Activated CD8-positive, alpha-beta memory T cell treated with anti-CD3 and anti-CD28 coated beads for 36 hours (primary cell): ENCODE results near the gene SLAMF1. TPM values are rescaled to one million over a fixed set of nuclear protein-coding genes. Genes with fewer than 3 reads are reported as not detected.
"Not testable (repeated sequence)": the region's sequence is repeated elsewhere in the genome, so short reads cannot be mapped to it uniquely, and the experiment has no call there.

Experiments used
- CTCF ChIA-PET: fragments of 350-600 bp; sonication (Branson Sonifier 250); formaldehyde crosslinking; loops from one replicate; lab custom pipeline; 2021; ENCODE audit warnings: antibody characterized with exemption; lab: Charles Lee
- POLR2A ChIA-PET: fragments of 350-600 bp; sonication (Branson Sonifier 250); formaldehyde crosslinking; loops from one replicate; lab custom pipeline; 2021; ENCODE audit warnings: antibody characterized with exemption; lab: Charles Lee
- total RNA-seq, 2 experiments: library from RNA; stranded (reverse); gene quantifications; one replicate each; pipeline ENCODE4 v1.2.3, GENCODE V29; 2021

Gene SLAMF1
- total RNA-seq, 2 experiments from 2014 or later = 102 to 105 TPM

- ChIA-PET CTCF (no interaction called here), POLR2A (no interaction called here)
Measured at GRCh38 chr1:160605205-160605604, 41.6 kb downstream of the SLAMF1 start.

GRCh38 chr1:160597705-160598104, 49.1 kb downstream of the SLAMF1 start:
- CTCF ChIA-PET = interaction anchor here (1.2 kb wide), 1 partner anchor 9 kb away, joined by 3 read pairs; no protein-coding TSS in a partner anchor

GRCh38 chr1:160597051-160597450, 49.8 kb downstream of the SLAMF1 start:
- ChIA-PET CTCF (no interaction called here), POLR2A (no interaction called here)

More at GRCh38 chr1:160597705-160598104, 49.1 kb downstream of the SLAMF1 start:
- POLR2A ChIA-PET = no interaction called here

- ChIA-PET CTCF (no interaction called here), POLR2A (interaction anchor here (0.7 kb wide), 1 partner anchor 63 kb away, joined by 3 read pairs; no protein-coding TSS in a partner anchor)
Measured at GRCh38 chr1:160590488-160590887, 56.4 kb downstream of the SLAMF1 start.

- POLR2A ChIA-PET = interaction anchor here (0.7 kb wide), 1 partner anchor 45 kb away, joined by 5 read pairs; no protein-coding TSS in a partner anchor
- CTCF ChIA-PET = interaction anchor here (0.7 to 1.5 kb wide), 2 partner anchors 10 to 20 kb away, joined by 3 read pairs; no protein-coding TSS in a partner anchor
Measured at GRCh38 chr1:160588468-160588867, 58.4 kb downstream of the SLAMF1 start.

- POLR2A ChIA-PET = no interaction called here
- CTCF ChIA-PET = interaction anchor here (1.2 kb wide), 1 partner anchor 177 kb away, joined by 3 read pairs; no protein-coding TSS in a partner anchor
Measured at GRCh38 chr1:160584784-160585183, 62.1 kb downstream of the SLAMF1 start.

- POLR2A ChIA-PET = not testable (repeated sequence)
- CTCF ChIA-PET = interaction anchor here (0.7 to 1.0 kb wide), 2 partner anchors 33 to 115 kb away, joined by 3 read pairs; no protein-coding TSS in a partner anchor
Measured at GRCh38 chr1:160582976-160583375, 63.9 kb downstream of the SLAMF1 start.

- ChIA-PET CTCF (no interaction called here), POLR2A (no interaction called here)
Measured at GRCh38 chr1:160581961-160582360, 64.9 kb downstream of the SLAMF1 start.

GRCh38 chr1:160580221-160580812, 66.5 kb downstream of the SLAMF1 start:
- POLR2A ChIA-PET = no interaction called here
- CTCF ChIA-PET = interaction anchor here (0.6 to 2.6 kb wide), 3 partner anchors 14 to 229 kb away, joined by 3 to 8 read pairs (median 4); no protein-coding TSS in a partner anchor

- CTCF ChIA-PET = interaction anchor here (0.8 to 2.6 kb wide), 4 partner anchors 19 to 150 kb away, joined by 3 to 8 read pairs (median 4); no protein-coding TSS in a partner anchor
- POLR2A ChIA-PET = no interaction called here
Measured at GRCh38 chr1:160579216-160579701, 67.6 kb downstream of the SLAMF1 start, which contains the start of gene CD84. Gene CD84, minus strand, starts transcription at chr1:160579496. Its CDS starts 59 bp downstream, at chr1:160579437.

- ChIA-PET POLR2A (interaction anchor here (1.2 kb wide), 1 partner anchor 10 kb away, joined by 5 read pairs; no protein-coding TSS in a partner anchor), CTCF (interaction anchor here (0.8 to 2.6 kb wide), 8 partner anchors 9 to 150 kb away, joined by 3 to 8 read pairs (median 4); no protein-coding TSS in a partner anchor)
Measured at GRCh38 chr1:160578525-160579191, 68.2 kb downstream of the SLAMF1 start.

GRCh38 chr1:160578175-160578524, 68.7 kb downstream of the SLAMF1 start:
- POLR2A ChIA-PET = interaction anchor here (1.2 kb wide), 1 partner anchor 9 kb away, joined by 5 read pairs; no protein-coding TSS in a partner anchor
- CTCF ChIA-PET = interaction anchor here (0.6 to 2.3 kb wide), 6 partner anchors 8 to 150 kb away, joined by 3 to 5 read pairs (median 4); no protein-coding TSS in a partner anchor

- ChIA-PET CTCF (interaction anchor here (0.6 to 2.3 kb wide), 5 partner anchors 8 to 149 kb away, joined by 3 to 5 read pairs (median 4); no protein-coding TSS in a partner anchor), POLR2A (interaction anchor here (1.2 to 1.5 kb wide), 2 partner anchors 9 to 10 kb away, joined by 3 to 5 read pairs; no protein-coding TSS in a partner anchor)
Measured at GRCh38 chr1:160577671-160578070, 69.2 kb downstream of the SLAMF1 start.

GRCh38 chr1:160576884-160577283, 70.0 kb downstream of the SLAMF1 start:
- CTCF ChIA-PET = interaction anchor here (1.0 to 2.3 kb wide), 3 partner anchors 9 to 132 kb away, joined by 3 to 5 read pairs (median 5); no protein-coding TSS in a partner anchor
- POLR2A ChIA-PET = interaction anchor here (1.0 to 1.5 kb wide), 2 partner anchors 10 to 55 kb away, joined by 3 read pairs; no protein-coding TSS in a partner anchor

- CTCF ChIA-PET = interaction anchor here (0.8 to 2.3 kb wide), 3 partner anchors 17 to 133 kb away, joined by 3 to 5 read pairs (median 3); no protein-coding TSS in a partner anchor
- POLR2A ChIA-PET = interaction anchor here (0.8 to 1.5 kb wide), 4 partner anchors 9 to 123 kb away, joined by 3 read pairs; partner anchors contain the start of gene SLAMF1
Measured at GRCh38 chr1:160576390-160576789, 70.5 kb downstream of the SLAMF1 start.

GRCh38 chr1:160575112-160575664, 71.7 kb downstream of the SLAMF1 start:
- POLR2A ChIA-PET = interaction anchor here (0.5 kb wide), 1 partner anchor 581 kb away, joined by 3 read pairs; no protein-coding TSS in a partner anchor
- CTCF ChIA-PET = interaction anchor here (1.1 to 1.7 kb wide), 4 partner anchors 25 to 132 kb away, joined by 3 to 4 read pairs (median 4); no protein-coding TSS in a partner anchor

GRCh38 chr1:160570840-160571239, 76.0 kb downstream of the SLAMF1 start:
- CTCF ChIA-PET = interaction anchor here (1.2 to 1.9 kb wide), 3 partner anchors 7 to 37 kb away, joined by 4 read pairs; no protein-coding TSS in a partner anchor
- POLR2A ChIA-PET = no interaction called here

GRCh38 chr1:160569806-160570205, 77.0 kb downstream of the SLAMF1 start:
- ChIA-PET CTCF (interaction anchor here (0.6 to 1.9 kb wide), 5 partner anchors 8 to 51 kb away, joined by 3 to 4 read pairs (median 3); no protein-coding TSS in a partner anchor), POLR2A (interaction anchor here (1.7 kb wide), 1 partner anchor 8 kb away, joined by 5 read pairs; no protein-coding TSS in a partner anchor)
